GM12865 (cell line): Measurements from ENCODE around the gene RAB3IL1.

ENCODE experiments used
- DNase-seq: peaks from one replicate; pipeline ENCODE4 v3.0.0; 2010; ENCODE audit warnings: low read depth
- H3K4me3 ChIP-seq: 2 replicates; pipeline ENCODE4 v1.5.1; 2011; ENCODE audit warnings: mild to moderate bottlenecking, low read depth, low read length, control low read depth
- TF ChIP-seq, protein P1 (sequence below): IDR thresholded peaks from 2 replicates; pipeline ENCODE4 v1.5.1; 2011; ENCODE audit warnings: low read length, control low read depth, low read depth, inconsistent platforms; ENCODE audit not compliant: insufficient read depth; ENCODE audit errors: missing control alignments

Gene RAB3IL1

GRCh38 chr11:61854206-61854895 lies 63.0 kb downstream of the RAB3IL1 start:
- no peak overlapping the region for H3K4me3 ChIP-seq
- TF ChIP-seq, protein P1, sequence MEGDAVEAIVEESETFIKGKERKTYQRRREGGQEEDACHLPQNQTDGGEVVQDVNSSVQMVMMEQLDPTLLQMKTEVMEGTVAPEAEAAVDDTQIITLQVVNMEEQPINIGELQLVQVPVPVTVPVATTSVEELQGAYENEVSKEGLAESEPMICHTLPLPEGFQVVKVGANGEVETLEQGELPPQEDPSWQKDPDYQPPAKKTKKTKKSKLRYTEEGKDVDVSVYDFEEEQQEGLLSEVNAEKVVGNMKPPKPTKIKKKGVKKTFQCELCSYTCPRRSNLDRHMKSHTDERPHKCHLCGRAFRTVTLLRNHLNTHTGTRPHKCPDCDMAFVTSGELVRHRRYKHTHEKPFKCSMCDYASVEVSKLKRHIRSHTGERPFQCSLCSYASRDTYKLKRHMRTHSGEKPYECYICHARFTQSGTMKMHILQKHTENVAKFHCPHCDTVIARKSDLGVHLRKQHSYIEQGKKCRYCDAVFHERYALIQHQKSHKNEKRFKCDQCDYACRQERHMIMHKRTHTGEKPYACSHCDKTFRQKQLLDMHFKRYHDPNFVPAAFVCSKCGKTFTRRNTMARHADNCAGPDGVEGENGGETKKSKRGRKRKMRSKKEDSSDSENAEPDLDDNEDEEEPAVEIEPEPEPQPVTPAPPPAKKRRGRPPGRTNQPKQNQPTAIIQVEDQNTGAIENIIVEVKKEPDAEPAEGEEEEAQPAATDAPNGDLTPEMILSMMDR, result no peak
- DNase-seq, result no peak

DNA sequence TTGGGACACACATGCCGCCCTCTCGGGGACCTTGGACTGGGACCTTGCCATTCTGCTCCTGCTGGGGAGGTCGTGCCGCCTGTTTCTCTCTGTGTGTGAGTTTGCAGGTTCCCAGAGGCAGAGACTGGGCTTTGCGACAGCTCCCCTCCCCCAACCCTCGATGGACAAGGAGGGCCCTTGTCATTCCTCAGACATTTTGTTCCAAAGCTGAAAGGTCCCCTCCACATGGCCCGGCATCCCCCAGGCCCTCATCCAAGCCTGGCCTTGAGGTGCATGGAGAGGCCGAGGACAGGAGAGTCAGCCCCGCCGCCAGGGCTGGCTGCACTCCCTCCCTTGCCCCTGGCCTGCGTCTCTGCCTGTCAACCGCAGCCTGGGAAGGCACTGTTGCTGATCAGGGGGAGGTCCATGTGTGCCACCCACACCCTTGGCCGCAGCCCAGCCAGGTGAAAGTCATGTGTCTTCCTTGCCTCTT lies 63.6 kb downstream of the RAB3IL1 start:
- DNase-seq, result no peak
- TF ChIP-seq, protein P1, result no peak
- no peak overlapping the region for H3K4me3 ChIP-seq

DNA sequence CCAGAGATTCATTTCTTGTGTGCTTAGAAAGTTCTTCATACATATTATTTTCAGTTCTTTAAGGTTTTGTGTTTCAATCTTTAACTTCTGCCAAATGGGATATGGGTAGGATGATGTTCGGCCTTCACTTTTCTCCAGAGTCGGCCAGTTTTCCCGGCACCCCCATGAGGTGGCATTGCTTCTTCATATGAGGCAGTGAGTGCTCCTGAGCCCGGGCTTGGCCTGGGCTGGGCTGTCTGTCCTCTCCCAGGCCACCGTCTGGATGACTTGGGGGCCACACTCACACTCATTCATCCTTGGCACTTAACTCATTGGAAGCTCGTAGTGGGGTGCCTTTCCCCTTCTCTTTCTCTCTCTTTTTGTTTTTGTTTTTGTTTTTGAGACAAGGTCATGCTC lies 65.5 kb downstream of the RAB3IL1 start:
- TF ChIP-seq, protein P1, result no peak
- DNase-seq, result no peak
- H3K4me3 ChIP-seq, result no peak overlapping the region

DNA sequence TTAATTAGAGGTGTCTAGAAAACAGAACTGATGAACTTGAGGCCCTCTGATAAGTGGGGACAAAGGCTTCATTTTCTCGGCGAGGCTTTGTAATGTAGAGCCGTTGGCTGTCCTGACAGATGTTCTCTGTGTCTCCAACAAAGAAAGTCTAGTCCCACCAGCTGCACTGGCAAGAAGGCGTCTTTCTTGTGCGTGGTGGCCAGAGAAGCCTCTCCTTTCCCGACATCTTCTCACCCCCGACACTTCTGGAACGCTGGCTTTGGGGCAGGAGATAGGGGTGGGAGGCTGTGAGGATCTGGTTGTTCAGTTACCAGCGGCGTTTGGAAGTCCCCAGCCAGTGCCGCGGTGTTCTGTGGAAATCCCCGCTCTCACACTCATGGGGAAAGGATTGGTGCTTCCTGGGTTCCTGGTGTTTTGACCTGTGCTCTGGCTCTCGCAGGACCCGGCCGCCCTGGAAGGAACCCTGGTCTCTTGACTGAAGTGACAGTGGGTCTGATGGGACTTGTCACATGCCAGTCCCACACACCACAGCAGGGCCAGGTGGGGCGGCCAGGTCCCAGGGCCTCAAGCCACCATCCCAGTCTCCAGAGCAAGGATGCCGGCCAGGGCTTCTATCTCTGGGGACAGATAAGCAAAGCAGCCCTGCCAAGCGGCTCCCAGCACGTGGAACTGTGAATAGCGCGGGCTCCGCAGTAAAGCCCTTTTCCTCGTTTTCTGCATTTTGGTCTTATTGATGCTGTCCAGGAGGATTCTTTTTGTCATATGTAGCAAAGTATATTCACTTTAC lies 66.1 kb downstream of the RAB3IL1 start:
- H3K4me3 ChIP-seq, result no peak overlapping the region
- TF ChIP-seq, protein P1, result no peak
- no peak for DNase-seq

DNA sequence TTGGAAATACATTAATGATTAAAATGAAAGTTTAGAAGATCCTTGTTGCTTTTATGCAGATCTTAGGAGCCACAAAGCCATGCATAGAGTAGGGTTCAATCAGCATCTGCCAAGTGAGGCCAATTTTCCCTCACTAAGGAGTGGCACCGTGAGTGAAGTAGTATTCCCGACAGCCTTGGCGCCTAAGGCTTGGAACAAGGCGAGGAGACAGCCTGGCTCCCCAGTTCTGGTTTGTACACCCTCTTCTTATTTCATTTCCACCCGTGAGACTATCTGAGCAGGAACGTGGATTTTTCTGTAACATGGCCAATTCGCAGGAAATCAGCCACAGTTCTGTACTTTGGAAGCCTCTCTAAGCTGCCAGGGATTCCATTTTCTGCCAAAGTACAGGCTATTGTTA lies 66.7 kb downstream of the RAB3IL1 start:
- no peak overlapping the region for H3K4me3 ChIP-seq
- TF ChIP-seq, protein P1, result no peak
- no peak for DNase-seq

DNA sequence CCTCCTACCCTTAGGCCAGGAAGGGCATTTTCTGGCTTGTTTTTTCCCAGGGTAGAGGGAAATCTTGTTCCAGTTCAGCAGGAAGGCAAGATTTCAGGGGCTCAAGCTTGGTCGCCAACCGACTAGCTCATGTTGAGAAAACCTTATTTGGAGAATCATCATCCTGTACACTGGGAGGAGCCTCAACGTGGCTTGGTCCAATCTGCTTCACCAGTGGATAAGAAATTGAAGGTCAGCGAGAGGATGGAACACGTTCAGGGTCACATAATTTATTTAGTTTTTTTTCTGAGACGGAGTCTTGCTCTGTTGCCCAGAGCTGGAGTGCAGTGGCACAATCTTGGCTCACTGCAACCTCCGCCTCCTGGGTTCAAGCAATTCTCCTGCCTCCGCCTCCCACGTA lies 68.7 kb downstream of the RAB3IL1 start:
- no peak overlapping the region for H3K4me3 ChIP-seq
- DNase-seq, result no peak
- TF ChIP-seq, protein P1, result no peak
